Central memory CD4-positive, alpha-beta T cell (primary cell): ENCODE data around the gene AP1M1.
A peak's percentile ranks its signal among the peaks of the same experiment; 100 is the strongest.

ENCODE experiments used
- DNase-seq: peaks from one replicate; pipeline ENCODE4 v3.0.0; 2022

The AP1M1 gene

DNA sequence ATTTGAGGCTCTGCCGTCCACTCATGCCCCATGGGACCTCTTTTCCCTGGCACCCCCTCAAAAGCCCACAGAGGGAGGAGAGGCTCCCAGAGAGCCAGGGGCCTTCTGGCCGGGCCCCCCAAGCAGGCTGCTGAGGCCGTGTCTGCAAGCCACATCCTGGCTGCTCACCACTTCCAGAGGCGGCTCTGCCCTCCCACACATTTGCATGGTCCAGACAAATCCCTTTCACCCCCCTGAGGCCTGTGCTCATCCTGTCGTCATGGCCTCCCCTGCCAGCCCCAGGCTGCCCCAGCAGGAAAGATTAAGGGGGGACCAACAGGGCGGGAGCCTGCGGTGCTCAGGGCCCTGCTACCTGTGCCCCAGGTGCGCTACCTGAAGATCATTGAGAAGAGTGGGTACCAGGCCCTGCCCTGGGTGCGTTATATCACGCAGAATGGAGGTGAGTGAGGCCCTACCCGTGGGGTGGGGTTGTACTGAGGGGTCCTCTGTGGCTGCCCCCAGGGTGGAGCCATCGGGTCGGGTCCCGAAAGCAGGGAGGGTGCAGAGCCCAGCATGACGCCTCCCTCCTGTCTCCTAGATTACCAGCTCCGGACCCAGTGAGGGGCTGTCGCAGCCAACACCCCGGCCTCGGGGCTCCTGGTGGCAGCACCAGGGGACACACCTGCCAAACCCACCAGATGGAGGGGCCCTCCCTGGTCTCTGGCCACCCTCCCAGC lies 36.3 kb downstream of the AP1M1 start:
- no peak for DNase-seq

DNA sequence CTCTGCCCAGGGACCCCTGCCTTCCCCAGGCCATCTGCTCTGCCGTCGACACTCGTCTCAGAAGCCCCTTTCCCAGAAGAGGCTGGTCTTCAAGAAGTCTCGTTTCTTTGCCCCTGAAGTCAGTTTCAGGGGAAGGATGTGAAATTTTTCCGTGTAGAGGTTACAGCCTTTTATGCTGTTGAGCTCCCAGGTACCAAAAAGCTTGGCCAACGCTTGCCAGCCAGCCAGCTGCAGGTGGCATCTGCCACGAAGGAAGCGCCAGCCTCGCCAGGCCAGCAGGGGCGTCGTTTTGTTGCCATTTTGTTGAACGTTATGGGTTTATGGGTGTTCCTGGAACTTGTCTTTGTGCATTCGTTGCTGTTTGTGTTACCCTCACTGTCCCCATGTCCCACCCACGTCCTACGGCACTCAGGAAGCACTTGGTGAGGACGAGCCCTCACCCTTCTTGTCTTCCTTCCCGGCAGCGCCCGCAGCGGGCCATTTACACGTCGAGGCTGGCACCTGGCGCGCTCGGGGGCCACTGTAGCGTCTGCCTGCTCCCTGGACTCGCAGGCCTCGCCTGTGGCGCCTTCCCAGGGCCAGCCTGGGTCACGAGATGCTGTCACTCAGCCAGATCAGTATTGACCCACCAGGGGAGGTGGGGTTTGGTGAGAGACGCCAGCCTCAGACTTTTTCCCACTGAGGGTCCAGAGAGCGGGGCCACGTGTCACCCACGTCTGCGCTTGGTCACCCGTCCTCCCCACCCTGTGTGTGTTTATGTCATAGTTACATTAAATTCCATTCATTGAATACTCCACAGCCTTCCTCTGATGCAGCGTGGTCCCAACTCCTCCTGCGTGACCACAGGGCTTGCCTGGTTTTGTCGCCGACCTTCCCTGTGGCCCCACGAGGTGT lies 37.1 kb downstream of the AP1M1 start:
- no peak for DNase-seq

DNA sequence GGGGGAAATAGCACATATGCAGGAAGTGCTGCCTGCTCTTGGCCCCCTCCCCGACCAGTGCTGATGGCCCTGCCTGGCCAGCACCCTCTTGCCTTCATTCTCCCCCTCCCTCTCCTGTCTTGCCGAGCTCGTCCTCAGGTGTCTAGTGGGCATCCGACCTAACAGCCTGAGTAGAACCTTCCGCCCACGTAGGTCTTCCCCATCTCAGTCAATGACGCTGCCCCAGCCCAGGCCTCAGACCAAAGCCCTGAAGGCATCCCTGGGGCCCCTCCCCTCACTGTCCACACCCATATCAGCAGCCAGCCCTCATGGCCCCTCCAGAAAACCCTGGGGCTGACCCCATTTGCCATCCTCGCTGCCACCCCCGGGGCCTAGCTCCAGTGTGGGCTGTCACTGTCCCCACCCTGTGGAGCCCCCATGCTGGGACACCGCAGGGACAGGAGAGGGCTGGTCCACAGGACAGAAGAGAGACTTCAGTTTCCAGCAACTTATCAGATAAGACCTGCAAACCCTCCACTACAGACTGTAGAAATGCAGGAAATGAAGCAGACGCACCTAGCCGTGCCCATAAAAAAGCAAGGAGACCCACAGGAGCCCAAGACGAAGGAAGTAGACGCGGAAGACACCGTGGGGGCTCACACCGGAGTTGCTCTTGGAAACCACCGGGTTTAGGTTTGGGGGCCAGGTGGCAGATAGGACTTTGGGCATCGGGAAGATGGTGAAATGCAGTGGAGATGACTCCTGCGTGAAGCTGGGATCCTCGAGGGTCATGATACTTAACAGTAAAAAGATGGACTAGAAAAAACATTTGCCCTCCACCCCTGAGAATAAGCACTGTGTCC lies 38.3 kb downstream of the AP1M1 start:
- no peak for DNase-seq

DNA sequence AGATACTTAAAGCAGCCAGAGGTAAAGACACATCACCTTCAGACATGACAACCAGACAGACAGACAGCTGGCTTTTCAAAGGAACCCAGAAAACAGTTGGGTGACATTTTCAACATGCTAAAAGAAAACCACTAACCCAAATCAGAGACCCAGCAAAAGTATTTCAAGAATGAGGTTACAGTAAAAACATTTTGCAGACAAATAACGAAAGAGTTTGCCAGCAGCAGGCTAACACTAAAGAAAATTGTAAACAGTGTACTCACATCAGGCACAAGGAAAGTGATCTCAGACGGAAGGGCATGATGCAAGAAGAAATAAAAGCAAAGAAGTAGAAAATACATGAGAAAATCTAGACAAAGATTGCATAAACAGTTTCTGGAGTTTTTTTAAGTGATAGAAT lies 46.4 kb downstream of the AP1M1 start:
- DNase-seq, result no peak

DNA sequence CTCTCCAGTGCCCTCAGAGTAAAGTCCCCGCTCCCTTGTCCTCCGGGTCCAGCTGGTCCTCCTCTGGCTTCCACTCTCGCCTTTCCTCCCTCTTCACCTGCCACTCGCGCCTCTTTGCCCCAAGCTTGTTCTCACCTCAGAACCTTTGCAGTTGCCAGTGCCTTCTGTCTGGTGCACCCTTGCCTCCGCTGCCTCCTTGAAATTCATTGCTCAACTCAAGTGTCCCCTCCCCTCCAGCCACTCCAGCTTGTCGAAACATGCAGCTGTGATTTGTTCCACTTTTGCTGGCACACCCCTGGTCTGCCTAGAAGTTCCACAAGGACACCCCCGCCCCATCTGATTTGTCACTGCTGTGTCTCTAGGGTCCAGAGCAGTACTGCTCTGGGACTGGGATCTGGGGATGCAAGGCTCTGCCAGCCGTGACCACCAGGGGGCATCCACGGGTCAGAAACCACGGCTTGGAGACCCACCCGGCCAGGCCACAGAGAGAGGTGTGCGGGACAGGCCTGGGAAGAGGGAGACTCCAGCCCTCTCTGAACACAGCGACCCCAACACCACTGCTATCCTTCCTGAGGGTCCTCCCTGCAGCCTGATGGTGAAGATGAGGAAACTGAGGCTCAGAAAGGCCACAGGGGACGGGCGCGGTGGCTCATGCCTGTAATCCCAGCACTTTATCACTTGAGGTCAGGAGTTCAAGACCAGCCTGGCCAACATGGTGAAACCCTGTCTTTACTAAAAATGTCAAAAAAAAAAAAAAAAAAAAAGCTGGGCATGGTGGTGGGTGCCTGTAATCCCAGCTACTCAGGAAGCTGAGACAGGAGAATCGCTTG lies 49.9 kb downstream of the AP1M1 start:
- DNase-seq, result peak; percentile 67

DNA sequence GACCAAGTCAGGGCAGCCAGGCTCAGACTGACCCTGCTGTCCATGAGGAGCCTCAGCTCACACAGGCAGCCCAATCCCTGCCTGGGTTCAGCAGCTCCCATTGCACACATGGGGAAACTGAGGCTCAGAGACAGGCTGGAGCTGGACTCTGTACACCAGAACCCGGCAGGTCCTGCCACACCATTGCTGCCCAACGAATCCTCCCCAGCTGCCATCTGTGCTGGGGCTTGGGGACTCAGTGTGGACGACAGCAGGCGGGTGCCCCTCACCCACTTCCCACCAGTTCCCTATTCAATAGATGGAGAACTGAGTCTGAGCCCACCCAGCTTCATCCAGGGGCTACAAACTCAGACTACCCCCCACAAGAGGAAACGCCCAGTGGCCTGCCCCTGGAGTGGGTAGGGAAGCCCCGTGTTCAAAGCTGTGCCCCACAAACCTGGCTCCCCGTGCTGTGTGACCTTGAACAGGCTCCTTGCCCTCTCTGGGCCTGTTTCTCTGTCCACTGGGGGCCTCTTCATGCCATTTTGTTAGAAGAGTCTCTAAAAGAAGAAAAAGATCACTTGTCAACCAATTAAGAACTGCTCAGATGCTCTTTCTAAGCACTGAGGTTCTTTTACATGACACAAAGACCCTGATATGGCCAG lies 50.8 kb downstream of the AP1M1 start:
- no peak for DNase-seq

DNA sequence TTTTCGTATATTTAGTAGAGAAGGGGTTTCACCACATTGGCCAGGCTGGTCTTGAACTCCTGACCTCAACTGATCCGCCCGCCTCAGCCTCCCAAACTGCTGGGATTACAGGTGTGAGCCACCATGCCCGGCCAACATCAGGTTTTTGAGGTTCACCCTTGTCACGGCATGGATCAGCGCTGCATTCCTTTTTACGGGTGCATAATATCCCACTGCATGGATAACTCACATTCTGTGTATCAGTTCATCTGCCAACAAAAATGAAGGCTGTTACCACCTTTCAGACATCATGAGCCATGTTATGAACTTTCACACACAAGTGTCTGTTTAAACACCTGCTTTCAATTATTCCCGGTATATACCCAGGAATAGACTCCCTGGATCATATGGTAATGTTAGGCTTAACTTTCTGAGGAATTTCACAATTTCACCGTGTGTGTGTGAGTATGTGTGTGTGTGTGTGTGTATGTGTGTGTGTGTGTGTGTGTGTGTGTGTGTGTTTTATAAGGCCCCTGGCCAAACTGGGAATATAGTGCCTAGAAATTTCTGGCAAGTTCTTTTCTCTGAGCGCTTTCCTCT lies 52.2 kb downstream of the AP1M1 start:
- DNase-seq, result no peak

DNA sequence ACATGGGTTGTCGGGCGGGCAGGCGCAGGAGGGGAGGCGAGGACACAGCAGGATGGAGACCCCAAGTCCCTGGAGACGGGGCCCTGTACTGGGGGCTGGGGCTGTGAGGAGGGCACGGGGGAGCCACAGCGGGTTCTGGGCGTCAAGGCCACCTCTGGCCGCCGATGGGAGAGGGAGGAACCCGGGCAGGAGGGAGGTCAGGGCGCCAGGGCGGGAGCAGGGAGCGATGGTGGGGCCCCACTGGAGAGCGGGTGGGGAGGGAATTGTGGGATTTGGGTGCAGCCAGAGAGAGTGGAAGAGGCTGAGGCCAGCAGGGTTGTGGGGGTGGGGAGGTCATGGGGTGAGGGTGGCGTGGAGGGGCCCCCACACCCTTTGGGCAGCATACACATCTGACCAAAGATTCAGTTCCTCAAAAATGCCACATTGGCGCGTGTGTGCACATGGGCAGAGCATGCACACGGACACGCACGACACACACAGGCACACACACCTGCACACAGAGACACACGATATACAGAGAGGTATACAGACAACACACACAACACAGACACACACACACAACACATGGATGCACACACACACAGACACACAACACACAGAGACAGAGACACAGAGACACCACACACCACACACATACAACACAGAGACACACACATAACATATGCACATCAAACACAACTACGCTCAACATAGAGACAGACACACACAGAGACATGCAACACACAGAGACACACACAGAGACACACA lies 54.9 kb downstream of the AP1M1 start:
- no peak for DNase-seq

DNA sequence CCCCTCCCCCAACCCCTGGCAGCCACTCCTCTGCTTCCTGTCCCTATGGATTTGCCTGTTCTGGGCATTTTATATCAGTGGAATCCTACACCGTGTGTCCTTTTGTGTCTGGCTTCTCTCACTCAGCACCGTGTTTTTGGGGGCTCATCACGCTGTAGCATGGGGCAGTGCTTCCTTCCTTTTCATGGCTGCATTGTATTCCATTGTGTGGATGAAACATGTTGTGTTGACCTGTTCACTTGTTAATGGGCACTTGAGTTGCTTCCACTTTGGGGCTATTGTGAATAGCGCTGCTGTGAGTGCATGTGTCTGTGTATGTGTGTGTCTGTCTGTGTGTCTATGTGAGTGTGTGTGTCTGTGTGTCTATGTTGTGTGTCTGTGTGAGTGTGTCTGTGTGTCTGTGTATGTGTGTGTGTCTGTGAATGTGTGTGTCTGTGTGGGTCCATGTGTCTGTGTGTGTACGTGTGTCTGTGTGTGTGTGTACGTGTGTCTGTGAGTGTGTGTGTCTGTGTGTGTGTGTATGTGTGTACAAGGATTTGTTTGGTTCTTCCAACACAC lies 57.2 kb downstream of the AP1M1 start:
- DNase-seq, result no peak

DNA sequence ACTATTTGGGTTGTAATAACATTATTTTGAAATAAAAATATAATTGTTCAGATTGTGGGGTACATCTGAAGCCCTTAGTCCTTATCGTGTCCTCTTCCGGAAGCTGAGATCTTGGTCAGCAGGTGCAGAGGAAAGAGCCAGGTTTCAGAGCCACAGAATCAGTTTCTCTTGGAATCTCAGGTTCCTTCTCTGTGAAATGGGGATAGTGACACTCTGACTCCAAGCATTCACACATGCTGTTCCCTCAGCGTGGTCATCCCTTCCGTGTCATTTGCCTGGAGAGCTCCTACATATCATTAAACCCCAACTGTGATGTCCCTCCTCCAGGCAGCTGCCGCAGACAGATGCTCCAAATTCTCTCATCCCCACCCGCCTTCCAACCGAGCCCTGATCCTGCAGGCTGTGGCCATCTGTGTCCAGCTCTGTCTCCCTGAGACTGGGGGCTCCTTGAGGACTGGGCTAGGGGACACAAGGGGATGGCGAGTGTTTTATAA lies 59.8 kb downstream of the AP1M1 start:
- no peak for DNase-seq

DNA sequence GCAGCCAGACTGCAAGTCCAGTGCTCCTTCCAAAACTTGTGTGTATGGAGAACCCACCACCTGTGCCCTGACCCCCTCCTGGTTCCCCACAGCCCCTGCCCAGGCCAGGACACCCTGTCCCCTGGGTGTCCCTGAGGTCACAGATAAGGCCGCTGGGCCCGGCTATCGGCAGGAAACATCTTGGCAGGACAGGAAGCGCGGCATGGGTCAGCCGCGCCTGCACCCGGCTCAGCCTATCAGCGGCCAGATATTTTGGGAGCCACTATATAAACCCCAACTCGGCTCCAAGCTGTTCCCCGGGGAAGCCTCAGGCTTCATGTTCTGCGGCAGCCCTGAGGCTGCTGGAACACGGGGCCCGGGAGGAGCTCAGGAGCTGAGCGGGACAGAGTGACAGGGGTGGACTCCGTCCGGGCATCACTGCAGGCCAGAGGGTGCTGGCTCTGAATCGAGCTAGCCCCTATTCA lies 60.8 kb downstream of the AP1M1 start:
- no peak for DNase-seq

DNA sequence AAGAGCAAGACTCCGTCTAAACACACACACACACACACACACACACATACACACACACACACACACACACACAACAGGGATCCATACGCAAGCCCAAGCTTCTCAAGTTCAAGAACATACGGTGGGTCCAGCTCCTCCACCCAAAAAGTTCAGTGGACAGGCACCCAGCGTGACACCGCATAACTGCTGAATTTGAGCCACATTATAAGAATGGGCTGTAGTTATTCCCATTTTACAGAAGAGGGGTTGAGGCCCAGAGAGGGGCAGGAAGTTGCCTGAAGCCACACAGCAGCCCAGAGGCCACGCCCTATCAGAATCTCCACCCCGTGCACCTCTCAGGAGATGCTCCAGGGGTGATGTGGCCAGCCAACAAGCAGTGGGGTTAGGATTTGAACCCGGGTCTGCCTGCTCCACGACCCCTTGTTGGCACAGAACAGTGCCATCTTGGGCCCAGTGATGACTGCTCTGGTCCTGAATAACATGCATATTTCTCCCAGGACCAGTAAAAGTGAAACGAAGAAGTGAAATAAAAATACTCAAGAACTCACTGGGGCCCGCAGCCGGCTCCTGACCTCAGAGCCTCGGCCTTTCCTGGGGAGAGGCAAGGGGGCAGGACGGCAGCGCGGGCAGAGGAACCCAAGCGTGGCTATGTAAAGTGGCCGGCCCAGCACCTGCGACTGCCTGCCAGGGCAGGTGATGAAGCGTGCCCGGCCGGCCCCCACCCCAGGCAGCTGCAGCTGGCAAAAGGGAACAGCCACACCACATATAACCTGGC lies 61.9 kb downstream of the AP1M1 start:
- DNase-seq, result no peak

DNA sequence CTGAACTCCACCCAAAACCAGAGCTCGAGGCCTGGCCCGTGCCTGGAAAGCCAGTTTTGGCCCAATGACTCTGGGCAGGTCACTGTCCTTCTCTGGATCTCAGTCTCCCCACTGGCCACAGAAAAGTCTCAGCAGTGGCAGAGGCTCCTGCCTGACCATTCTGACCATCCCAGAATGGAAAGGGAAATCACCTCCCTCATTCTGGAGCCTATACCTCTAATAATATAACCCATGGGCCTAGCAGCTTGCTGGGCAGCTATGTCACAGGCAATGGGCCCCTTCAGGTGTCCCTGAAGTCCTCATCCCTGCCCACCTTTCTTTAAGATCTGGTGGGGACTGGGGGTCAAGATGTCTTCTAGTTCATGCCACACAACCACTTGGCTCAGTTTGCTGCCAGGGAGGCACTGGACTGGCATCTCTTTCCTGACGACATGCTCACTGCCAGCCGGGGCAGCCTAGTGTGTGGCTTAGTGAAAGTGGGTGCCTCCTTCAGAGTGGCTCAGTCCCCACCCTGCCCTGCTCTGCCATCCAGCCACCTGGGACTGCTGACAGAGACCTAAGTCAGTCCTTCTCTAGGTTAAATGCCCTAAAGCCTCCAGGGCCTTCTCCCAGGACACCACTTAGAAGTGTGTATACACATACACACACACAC lies 62.6 kb downstream of the AP1M1 start:
- no peak for DNase-seq

DNA sequence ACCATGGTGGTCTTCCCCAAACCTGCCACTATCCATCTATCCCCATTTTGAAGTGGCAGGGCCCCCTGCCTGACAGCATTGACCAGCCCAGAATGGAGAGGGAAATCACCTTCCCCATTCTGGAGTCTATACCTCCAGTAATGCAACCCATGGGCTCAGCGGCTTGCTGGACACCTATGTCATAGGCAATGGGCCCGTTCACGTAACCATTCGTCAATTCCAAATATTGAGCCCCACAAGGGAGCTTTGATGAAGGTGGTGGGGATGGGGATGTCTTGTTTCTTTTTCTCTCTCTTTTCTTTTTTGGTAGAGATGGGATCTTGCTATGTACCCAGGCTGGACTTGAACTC lies 63.1 kb downstream of the AP1M1 start:
- DNase-seq, result no peak

DNA sequence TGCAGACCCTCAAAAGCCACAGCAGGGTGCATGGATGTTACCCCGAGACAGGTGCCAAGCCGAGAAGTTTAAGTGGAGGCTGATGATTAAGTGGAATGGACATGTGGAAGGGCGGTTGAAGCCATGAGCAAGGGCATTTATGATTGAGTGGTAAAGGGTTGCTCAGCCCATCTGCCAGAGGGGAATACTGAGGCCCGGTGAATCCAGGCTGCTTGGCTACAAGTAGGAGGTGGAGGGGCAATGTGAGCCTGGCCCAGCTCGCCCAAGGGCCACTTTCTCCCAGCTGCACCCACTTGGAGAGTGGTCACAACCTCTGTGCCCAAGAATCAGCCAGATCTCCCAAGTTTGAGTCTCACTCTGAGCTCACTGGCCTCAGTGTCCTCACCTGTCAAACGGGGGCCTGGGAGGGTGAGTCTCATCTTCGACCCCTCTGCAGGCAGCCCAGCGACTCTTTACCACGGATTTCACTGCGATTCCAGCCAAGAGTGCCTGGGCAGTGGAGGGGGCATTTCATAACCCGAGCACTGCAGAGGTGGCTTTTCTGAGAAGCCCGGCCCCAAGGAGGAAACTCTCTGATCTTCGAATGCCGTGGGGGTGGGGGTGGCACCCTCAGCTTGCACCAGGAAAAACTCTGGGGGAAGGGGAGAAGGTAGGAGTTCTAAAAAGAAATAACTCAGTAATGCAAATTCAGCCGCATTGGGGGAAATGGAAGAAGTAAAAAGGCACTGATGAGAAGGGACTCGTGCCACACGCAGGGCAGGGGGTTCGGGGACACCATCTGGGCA lies 64.1 kb downstream of the AP1M1 start:
- DNase-seq, result no peak

DNA sequence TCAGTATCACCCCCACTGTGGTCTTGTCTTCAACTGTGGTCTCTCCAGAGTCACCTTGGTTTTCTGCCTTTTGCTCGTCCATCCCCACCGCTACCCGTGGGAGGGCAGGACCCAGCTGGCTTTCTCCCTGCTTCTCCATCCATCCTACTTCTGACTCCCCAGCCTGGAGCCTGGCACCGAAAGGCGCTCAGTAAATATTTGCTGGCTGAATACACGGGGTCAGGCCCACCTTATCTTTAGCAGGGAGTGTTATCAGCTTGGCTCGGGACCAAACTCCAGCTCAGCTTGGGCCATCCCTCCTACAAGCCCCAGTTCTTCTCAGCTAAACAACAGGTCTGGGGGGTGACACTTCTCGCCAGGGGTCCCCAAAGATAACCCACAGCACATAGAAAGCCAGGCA lies 64.9 kb downstream of the AP1M1 start:
- DNase-seq, result no peak

DNA sequence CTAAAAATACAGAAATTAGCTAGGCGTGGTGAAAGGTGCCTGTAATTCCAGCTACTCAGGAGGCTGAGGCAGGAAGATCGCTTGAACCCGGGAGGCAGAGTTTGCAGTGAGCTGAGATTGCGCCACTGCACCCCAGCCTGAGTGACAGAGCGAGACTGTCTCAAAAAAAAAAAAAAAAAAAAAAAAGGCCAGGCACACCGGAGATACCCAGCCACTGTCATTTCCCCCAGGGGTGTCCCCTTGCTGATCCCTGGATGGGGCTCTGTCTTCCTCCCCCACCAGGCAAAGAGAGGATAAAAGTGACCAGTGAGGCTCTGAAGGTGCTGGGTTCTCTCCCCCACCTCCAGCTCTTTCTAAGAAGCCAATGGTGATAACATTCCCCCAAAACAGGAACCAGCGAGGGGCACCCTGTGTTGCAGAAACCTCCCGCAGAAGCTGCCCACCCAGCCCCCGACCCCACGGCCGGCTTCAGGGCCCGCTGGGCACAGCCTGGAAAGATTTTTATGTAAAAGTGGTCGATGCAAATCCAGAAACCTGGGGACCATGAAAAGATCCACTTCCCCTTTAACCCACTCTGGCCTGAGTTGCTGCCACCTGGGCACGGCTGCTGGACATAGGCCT lies 65.5 kb downstream of the AP1M1 start:
- no peak for DNase-seq

DNA sequence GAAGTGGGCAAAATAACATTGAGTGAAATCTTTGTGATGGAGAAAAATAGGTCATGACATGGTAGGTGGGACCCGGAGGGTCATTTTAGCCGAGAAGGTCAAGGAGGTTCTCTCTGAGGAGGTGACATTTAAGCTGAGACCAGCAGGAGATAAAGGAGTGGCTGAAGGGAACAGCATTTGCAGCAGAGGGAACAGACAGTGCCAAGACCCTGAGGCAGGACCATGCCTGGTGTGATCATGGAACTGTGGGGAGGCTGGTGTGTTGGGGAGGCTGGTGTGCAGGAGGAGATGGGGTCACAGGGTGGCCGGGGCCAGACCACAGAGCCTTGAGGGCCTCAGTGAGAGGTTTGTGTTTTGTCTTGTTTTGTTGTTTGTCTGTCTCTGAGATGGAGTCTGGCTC lies 67.5 kb downstream of the AP1M1 start:
- no peak for DNase-seq
